ENCODE data around the gene CYLD. TPM values are rescaled to one million over a fixed set of nuclear protein-coding genes. Genes with fewer than 3 reads are reported as not detected.
A peak's percentile ranks its signal among the peaks of the same experiment; 100 is the strongest.

CYLD gene
- total RNA-seq, 2 experiments from 2014 or later = 360 to 373 TPM

GRCh38 chr16:50736448-50736847 is 5.4 kb upstream of the CYLD start:
- H3K4me1 ChIP-seq (ENCODE audit: insufficient read depth, low read length) = peaks cover 14% of the 10 kb centered on the region
- Mint-ChIP-seq H3K36me3 (ENCODE audit: low read depth) (peaks cover 8% of the 10 kb centered on the region), H3K4me1 (ENCODE audit: low read depth) (peaks cover 21% of the 10 kb centered on the region), H3K27ac (no peak overlapping the region), H3K4me3 (no peak overlapping the region), H3K27me3 (no peaks in the 10 kb centered on the region), H3K9me3 (no peaks in the 10 kb centered on the region)
- ChIA-PET POLR2A (no interaction called here), CTCF (no interaction called here)
- peaks cover 4% of the 10 kb centered on the region for H3K36me3 ChIP-seq (ENCODE audit: insufficient read depth, low read length)
- no peaks in the 10 kb centered on the region for H3K9me3 ChIP-seq (ENCODE audit: control insufficient read depth in 1 of 2, insufficient read depth in 1 of 2, low read length in 2 of 2)
- no peak overlapping the region for H3K27ac ChIP-seq (ENCODE audit: low read depth in 1 of 2, low read length in 2 of 2)
- no peak for TF ChIP-seq CTCF (IDR thresholded peaks at IDR 0.05)
- ATAC-seq (ENCODE audit: poor library complexity) (no peak), DNase-seq (no peak)
- intact Hi-C loops (cut with DNase I, micrococcal nuclease) = loop anchor here in 1 of 2 experiments (2.0 kb wide), 1 partner anchor 48 kb away; no protein-coding TSS in a partner anchor
- no peak overlapping the region for H3K4me3 ChIP-seq (ENCODE audit: low read length)
- H3K27me3 ChIP-seq (ENCODE audit: control insufficient read depth in 1 of 2, insufficient read depth in 2 of 2, low read length in 2 of 2) = no peaks in the 10 kb centered on the region

GRCh38 chr16:50737420-50737959 is 4.4 kb upstream of the CYLD start:
- H3K4me1 Mint-ChIP-seq (ENCODE audit: low read depth) = peaks cover 17% of the 10 kb centered on the region
- Histone ChIP-seq H3K4me3 (ENCODE audit: low read length) (no peak overlapping the region), H3K27ac (ENCODE audit: low read depth in 1 of 2, low read length in 2 of 2) (no peak overlapping the region), H3K9me3 (ENCODE audit: control insufficient read depth in 1 of 2, insufficient read depth in 1 of 2, low read length in 2 of 2) (no peaks in the 10 kb centered on the region), H3K27me3 (ENCODE audit: control insufficient read depth in 1 of 2, insufficient read depth in 2 of 2, low read length in 2 of 2) (no peaks in the 10 kb centered on the region), H3K4me1 (ENCODE audit: insufficient read depth, low read length) (peaks cover 6% of the 10 kb centered on the region), H3K36me3 (ENCODE audit: insufficient read depth, low read length) (no peaks in the 10 kb centered on the region)
- DNase-seq = no peak
- no peak overlapping the region for H3K4me3 Mint-ChIP-seq
- POLR2A ChIA-PET = no interaction called here
- peaks cover 11% of the 10 kb centered on the region for H3K36me3 Mint-ChIP-seq (ENCODE audit: low read depth)
- no peak for TF ChIP-seq CTCF (IDR thresholded peaks at IDR 0.05)
- intact Hi-C loops (cut with DNase I, micrococcal nuclease) = loop anchor here in 1 of 2 experiments (2.0 kb wide), 1 partner anchor 49 kb away; no protein-coding TSS in a partner anchor
- no peaks in the 10 kb centered on the region for H3K27me3 Mint-ChIP-seq
- CTCF ChIA-PET = interaction anchor here (0.7 to 1.1 kb wide), 2 partner anchors 17 to 71 kb away, joined by 3 read pairs; no protein-coding TSS in a partner anchor
- no peak for ATAC-seq (ENCODE audit: poor library complexity)
- H3K9me3 Mint-ChIP-seq = no peaks in the 10 kb centered on the region
- H3K27ac Mint-ChIP-seq = no peak overlapping the region

- Mint-ChIP-seq H3K27me3 (no peaks in the 10 kb centered on the region), H3K4me1 (ENCODE audit: low read depth) (peaks cover 22% of the 10 kb centered on the region), H3K9me3 (no peaks in the 10 kb centered on the region), H3K27ac (peak overlapping the region; percentile 20), H3K36me3 (ENCODE audit: low read depth) (peaks cover 26% of the 10 kb centered on the region), H3K4me3 (peak overlapping the region; percentile 5)
- ChIA-PET CTCF (interaction anchor here (1.4 kb wide), 1 partner anchor 13 kb away, joined by 3 read pairs; no protein-coding TSS in a partner anchor), POLR2A (no interaction called here)
- Histone ChIP-seq H3K4me1 (ENCODE audit: insufficient read depth, low read length) (peaks cover 6% of the 10 kb centered on the region), H3K27ac (ENCODE audit: low read depth in 1 of 2, low read length in 2 of 2) (no peak overlapping the region), H3K27me3 (ENCODE audit: control insufficient read depth in 1 of 2, insufficient read depth in 2 of 2, low read length in 2 of 2) (no peaks in the 10 kb centered on the region), H3K9me3 (ENCODE audit: control insufficient read depth in 1 of 2, insufficient read depth in 1 of 2, low read length in 2 of 2) (no peaks in the 10 kb centered on the region), H3K4me3 (ENCODE audit: low read length) (no peak overlapping the region), H3K36me3 (ENCODE audit: insufficient read depth, low read length) (no peaks in the 10 kb centered on the region)
- DNase-seq (no peak), ATAC-seq (ENCODE audit: poor library complexity) (no peak)
- intact Hi-C loops (cut with DNase I, micrococcal nuclease) = no loop called here
- no peak for TF ChIP-seq CTCF (IDR thresholded peaks at IDR 0.05)
Measured at GRCh38 chr16:50739031-50739430, 2.9 kb upstream of the CYLD start.

All from CD4-positive, alpha-beta T cell (primary cell).